Measurements from ENCODE around the gene SQSTM1.

DNA sequence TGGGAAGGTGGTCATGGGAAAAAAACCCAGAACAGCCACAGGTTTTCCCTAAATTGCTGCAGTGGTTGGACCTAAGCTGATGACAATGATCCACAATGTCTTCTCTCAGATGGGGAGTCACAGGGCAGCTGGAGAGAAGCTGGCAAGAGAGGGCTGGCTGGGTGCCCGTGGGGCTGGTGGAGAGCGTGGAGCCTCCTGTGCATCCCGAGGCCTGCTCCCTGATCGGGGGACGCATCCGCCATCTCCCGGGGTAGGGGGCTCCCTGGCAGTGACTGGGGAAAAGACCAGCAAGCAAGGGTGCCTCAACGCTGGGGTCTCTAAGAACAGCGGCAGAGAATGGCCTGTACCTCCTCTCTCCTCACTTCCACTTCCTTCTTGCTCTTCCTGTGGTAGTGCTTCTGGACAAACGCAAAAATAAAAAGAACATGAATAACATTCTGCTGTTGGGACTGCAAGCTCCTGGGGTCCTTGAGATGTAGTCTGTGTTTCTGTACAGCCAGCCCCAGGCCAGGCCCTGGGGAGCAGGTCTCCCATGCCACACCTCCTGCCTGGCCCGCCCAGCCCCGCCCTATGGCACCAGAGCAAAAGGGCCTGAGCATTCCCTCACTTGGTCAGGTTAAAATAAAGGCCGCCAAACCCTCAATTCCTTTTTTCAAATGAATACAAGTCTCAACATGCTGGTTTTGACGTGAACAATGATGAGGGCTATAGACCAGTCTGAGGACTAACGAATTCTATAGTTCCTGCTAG lies 45.0 kb downstream of the SQSTM1 start:
- TF ChIP-seq, protein P1, sequence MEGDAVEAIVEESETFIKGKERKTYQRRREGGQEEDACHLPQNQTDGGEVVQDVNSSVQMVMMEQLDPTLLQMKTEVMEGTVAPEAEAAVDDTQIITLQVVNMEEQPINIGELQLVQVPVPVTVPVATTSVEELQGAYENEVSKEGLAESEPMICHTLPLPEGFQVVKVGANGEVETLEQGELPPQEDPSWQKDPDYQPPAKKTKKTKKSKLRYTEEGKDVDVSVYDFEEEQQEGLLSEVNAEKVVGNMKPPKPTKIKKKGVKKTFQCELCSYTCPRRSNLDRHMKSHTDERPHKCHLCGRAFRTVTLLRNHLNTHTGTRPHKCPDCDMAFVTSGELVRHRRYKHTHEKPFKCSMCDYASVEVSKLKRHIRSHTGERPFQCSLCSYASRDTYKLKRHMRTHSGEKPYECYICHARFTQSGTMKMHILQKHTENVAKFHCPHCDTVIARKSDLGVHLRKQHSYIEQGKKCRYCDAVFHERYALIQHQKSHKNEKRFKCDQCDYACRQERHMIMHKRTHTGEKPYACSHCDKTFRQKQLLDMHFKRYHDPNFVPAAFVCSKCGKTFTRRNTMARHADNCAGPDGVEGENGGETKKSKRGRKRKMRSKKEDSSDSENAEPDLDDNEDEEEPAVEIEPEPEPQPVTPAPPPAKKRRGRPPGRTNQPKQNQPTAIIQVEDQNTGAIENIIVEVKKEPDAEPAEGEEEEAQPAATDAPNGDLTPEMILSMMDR (IDR thresholded peaks at IDR 0.05; ENCODE audit: low read depth, low read length), result no peak
- no peak for TF ChIP-seq MYC (IDR thresholded peaks at IDR 0.05; ENCODE audit: low read depth, low read length)
